Measurements from ENCODE around the gene SOD2. TPM values are rescaled to one million over a fixed set of nuclear protein-coding genes. Genes with fewer than 3 reads are reported as not detected.

SOD2 gene
- total and polyA plus RNA-seq, 2 donors (not counting 1 experiment from before 2014, with no cell fraction given): 96.1 to 1,311 TPM

- TF ChIP-seq CTCF (conservative IDR thresholded peaks at IDR 0.05 in 1 of 2, IDR thresholded peaks at IDR 0.05 in 1 of 2; ENCODE audit: low read depth in 1 of 2, low read length in 2 of 2): no peak
- TF ChIP-seq EZH2 (IDR thresholded peaks at IDR 0.05; ENCODE audit: low read length, missing control alignments): no peak
- Histone ChIP-seq H3K9ac (ENCODE audit: insufficient read depth, low read length) (no peak overlapping the region), H3K4me1 (ENCODE audit: control insufficient read depth, extremely low read depth, insufficient read depth, low read length) (peaks cover 4% of the 10 kb centered on the region), H3K4me2 (ENCODE audit: extremely low read depth, insufficient read depth, low read length) (no peak overlapping the region), H3K4me3 (replicated peaks in 1 of 4; ENCODE audit: control extremely low read depth in 1 of 4, insufficient read depth in 1 of 4, low read depth in 3 of 4, low read length in 4 of 4) (no peak overlapping the region), H3K36me3 (ENCODE audit: control insufficient read depth, insufficient read depth, low read length) (peaks cover 3% of the 10 kb centered on the region), H3K9me3 (ENCODE audit: control insufficient read depth, insufficient read depth, low read depth, low read length) (no peaks in the 10 kb centered on the region), H4K20me1 (ENCODE audit: control insufficient read depth, extremely low read depth, insufficient read depth, low read length) (no peaks in the 10 kb centered on the region), H2AFZ (ENCODE audit: low read length) (no peak overlapping the region), H3K27ac (ENCODE audit: insufficient read depth, low read length) (no peak overlapping the region), H3K27me3 (ENCODE audit: control insufficient read depth, insufficient read depth, low read length) (no peaks in the 10 kb centered on the region), H3K79me2 (ENCODE audit: control insufficient read depth, insufficient read depth, low read length) (no peaks in the 10 kb centered on the region)
- no peak for DNase-seq (ENCODE audit: low read depth in 2 of 2)
Measured at GRCh38 chr6:159682295-159682694, 10.7 kb downstream of the SOD2 start.

DNA sequence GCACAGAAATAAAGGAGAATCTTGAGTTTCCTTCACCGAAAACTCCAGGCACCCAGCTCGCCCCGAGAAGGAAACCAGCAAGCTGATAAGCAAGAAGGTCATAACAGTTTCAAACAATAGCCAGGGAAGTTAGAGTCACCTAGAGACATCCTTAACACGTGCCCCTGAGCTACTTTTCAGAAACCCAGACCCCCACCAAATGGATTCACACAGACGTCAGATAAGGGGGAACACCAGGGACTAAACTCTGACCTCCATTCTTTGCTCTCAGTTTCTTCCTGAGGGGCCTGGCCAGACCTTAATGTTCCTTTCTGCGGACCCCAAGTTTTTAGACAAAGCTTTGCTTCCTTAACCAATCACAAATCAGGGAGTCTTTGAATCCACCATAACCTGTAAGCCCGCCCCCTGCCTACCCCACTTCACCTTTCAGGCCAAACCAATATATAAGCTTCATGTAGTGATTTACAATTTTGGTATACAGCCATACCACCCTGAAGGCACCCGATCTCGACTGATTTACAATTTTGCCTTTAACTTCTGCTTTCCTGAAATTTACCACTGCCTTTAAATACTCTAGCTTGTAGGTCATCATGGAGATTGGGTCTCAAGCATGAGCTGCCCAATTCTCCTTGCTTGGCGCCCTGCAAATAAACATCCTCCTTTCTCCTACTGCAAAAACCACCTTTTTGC is 11.7 kb downstream of the SOD2 start:
- Histone ChIP-seq H2AFZ (ENCODE audit: low read length) (no peak overlapping the region), H3K27me3 (ENCODE audit: control insufficient read depth, insufficient read depth, low read length) (no peaks in the 10 kb centered on the region), H3K36me3 (ENCODE audit: control insufficient read depth, insufficient read depth, low read length) (peaks cover 2% of the 10 kb centered on the region), H3K4me2 (ENCODE audit: extremely low read depth, insufficient read depth, low read length) (no peak overlapping the region), H3K4me1 (ENCODE audit: control insufficient read depth, extremely low read depth, insufficient read depth, low read length) (peaks cover 4% of the 10 kb centered on the region), H3K4me3 (replicated peaks in 1 of 4; ENCODE audit: control extremely low read depth in 1 of 4, insufficient read depth in 1 of 4, low read depth in 3 of 4, low read length in 4 of 4) (no peak overlapping the region), H4K20me1 (ENCODE audit: control insufficient read depth, extremely low read depth, insufficient read depth, low read length) (no peaks in the 10 kb centered on the region), H3K9me3 (ENCODE audit: control insufficient read depth, insufficient read depth, low read depth, low read length) (no peaks in the 10 kb centered on the region), H3K79me2 (ENCODE audit: control insufficient read depth, insufficient read depth, low read length) (no peaks in the 10 kb centered on the region), H3K9ac (ENCODE audit: insufficient read depth, low read length) (no peak overlapping the region), H3K27ac (ENCODE audit: insufficient read depth, low read length) (no peak overlapping the region)
- DNase-seq (ENCODE audit: low read depth in 2 of 2): no peak
- no peak for TF ChIP-seq CTCF (conservative IDR thresholded peaks at IDR 0.05 in 1 of 2, IDR thresholded peaks at IDR 0.05 in 1 of 2; ENCODE audit: low read depth in 1 of 2, low read length in 2 of 2)
- no peak for TF ChIP-seq EZH2 (IDR thresholded peaks at IDR 0.05; ENCODE audit: low read length, missing control alignments)

- Histone ChIP-seq H3K4me3 (replicated peaks in 1 of 4; ENCODE audit: control extremely low read depth in 1 of 4, insufficient read depth in 1 of 4, low read depth in 3 of 4, low read length in 4 of 4) (no peak overlapping the region), H4K20me1 (ENCODE audit: control insufficient read depth, extremely low read depth, insufficient read depth, low read length) (no peaks in the 10 kb centered on the region), H3K9me3 (ENCODE audit: control insufficient read depth, insufficient read depth, low read depth, low read length) (no peaks in the 10 kb centered on the region), H3K79me2 (ENCODE audit: control insufficient read depth, insufficient read depth, low read length) (no peaks in the 10 kb centered on the region), H2AFZ (ENCODE audit: low read length) (no peak overlapping the region), H3K36me3 (ENCODE audit: control insufficient read depth, insufficient read depth, low read length) (no peaks in the 10 kb centered on the region), H3K27me3 (ENCODE audit: control insufficient read depth, insufficient read depth, low read length) (no peaks in the 10 kb centered on the region), H3K4me2 (ENCODE audit: extremely low read depth, insufficient read depth, low read length) (no peak overlapping the region), H3K9ac (ENCODE audit: insufficient read depth, low read length) (no peak overlapping the region), H3K4me1 (ENCODE audit: control insufficient read depth, extremely low read depth, insufficient read depth, low read length) (peaks cover 4% of the 10 kb centered on the region), H3K27ac (ENCODE audit: insufficient read depth, low read length) (no peak overlapping the region)
- no peak for TF ChIP-seq EZH2 (IDR thresholded peaks at IDR 0.05; ENCODE audit: low read length, missing control alignments)
- TF ChIP-seq CTCF (conservative IDR thresholded peaks at IDR 0.05 in 1 of 2, IDR thresholded peaks at IDR 0.05 in 1 of 2; ENCODE audit: low read depth in 1 of 2, low read length in 2 of 2): no peak
- DNase-seq (ENCODE audit: low read depth in 2 of 2): peak; percentile 19 to 29
Measured at GRCh38 chr6:159680104-159680503, 12.9 kb downstream of the SOD2 start.
